ENCODE data around the gene FAM229B.
"Not testable (repeated sequence)": the region's sequence is repeated elsewhere in the genome, so short reads cannot be mapped to it uniquely, and the experiment has no call there.

Gene FAM229B

GRCh38 chr6:112065426-112065986 lies 21.9 kb upstream of the FAM229B start:
- DNase-seq (ENCODE audit: low read depth), result no peak

- DNase-seq (ENCODE audit: low read depth), result no peak
Observed at GRCh38 chr6:112066606-112067005, 20.8 kb upstream of the FAM229B start.

- DNase-seq (ENCODE audit: low read depth), result no peak
Observed at GRCh38 chr6:112081569-112081968, 5.8 kb upstream of the FAM229B start.

GRCh38 chr6:112085286-112086065 lies 1.9 kb upstream of the FAM229B start:
- no peak for DNase-seq (ENCODE audit: low read depth)

- DNase-seq (ENCODE audit: low read depth), result peak; percentile 38
Observed at GRCh38 chr6:112086744-112087135, 651 bp upstream of the FAM229B start.

GRCh38 chr6:112087916-112088315 lies 525 bp downstream of the FAM229B start:
- DNase-seq (ENCODE audit: low read depth), result no peak

GRCh38 chr6:112096901-112097300 lies 9.5 kb downstream of the FAM229B start:
- no peak for DNase-seq (ENCODE audit: low read depth)

- DNase-seq (ENCODE audit: low read depth), result no peak
Observed at GRCh38 chr6:112100561-112100960, 13.2 kb downstream of the FAM229B start.

- not testable (repeated sequence) for DNase-seq (ENCODE audit: low read depth)
Observed at GRCh38 chr6:112106026-112106425, 18.6 kb downstream of the FAM229B start.

- no peak for DNase-seq (ENCODE audit: low read depth)
Observed at GRCh38 chr6:112106562-112106961, 19.2 kb downstream of the FAM229B start.

- no peak for DNase-seq (ENCODE audit: low read depth)
Observed at GRCh38 chr6:112109262-112109661, 21.9 kb downstream of the FAM229B start.

- no peak for DNase-seq (ENCODE audit: low read depth)
Observed at GRCh38 chr6:112113431-112113830, 26.0 kb downstream of the FAM229B start.

GRCh38 chr6:112113918-112114317 lies 26.5 kb downstream of the FAM229B start:
- DNase-seq (ENCODE audit: low read depth), result no peak

GRCh38 chr6:112114577-112115223 lies 27.3 kb downstream of the FAM229B start:
- DNase-seq (ENCODE audit: low read depth), result no peak

- DNase-seq (ENCODE audit: low read depth), result no peak
Observed at GRCh38 chr6:112116221-112116620, 28.8 kb downstream of the FAM229B start.

- DNase-seq (ENCODE audit: low read depth), result no peak
Observed at GRCh38 chr6:112117554-112117953, 30.2 kb downstream of the FAM229B start.

- DNase-seq (ENCODE audit: low read depth), result no peak
Observed at GRCh38 chr6:112118034-112118433, 30.6 kb downstream of the FAM229B start.

GRCh38 chr6:112122756-112123155 lies 35.4 kb downstream of the FAM229B start:
- DNase-seq (ENCODE audit: low read depth), result no peak

GRCh38 chr6:112123982-112124381 lies 36.6 kb downstream of the FAM229B start:
- DNase-seq (ENCODE audit: low read depth), result no peak

- no peak for DNase-seq (ENCODE audit: low read depth)
Observed at GRCh38 chr6:112128208-112128607, 40.8 kb downstream of the FAM229B start.

- DNase-seq (ENCODE audit: low read depth), result no peak
Observed at GRCh38 chr6:112130878-112131277, 43.5 kb downstream of the FAM229B start.

- no peak for DNase-seq (ENCODE audit: low read depth)
Observed at GRCh38 chr6:112139052-112139451, 51.7 kb downstream of the FAM229B start.

- no peak for DNase-seq (ENCODE audit: low read depth)
Observed at GRCh38 chr6:112141707-112142106, 54.3 kb downstream of the FAM229B start.

Measured in fibroblast of gingiva (primary cell).